DOHH2 (cell line): ENCODE results near the gene LRRC4B.

ENCODE experiments used
- H3F3A ChIP-seq: fragments of 200-600 bp; sonication (generic), shearing (Covaris generic); 2 replicates; pipeline ENCODE4 v1.6.0; 2016; ENCODE audit warnings: antibody characterized with exemption, mild to moderate bottlenecking; ENCODE audit not compliant: control insufficient read depth, insufficient read depth
- H3K27ac ChIP-seq: fragments of 200-600 bp; sonication (generic); 2 replicates; pipeline ENCODE4 v1.5.1; 2014; ENCODE audit warnings: low read depth, mild to moderate bottlenecking, low read length, moderate library complexity
- H3K27me3 ChIP-seq: fragments of 200-600 bp; sonication (generic); 2 replicates; pipeline ENCODE4 v1.6.1; 2014; ENCODE audit warnings: mild to moderate bottlenecking, low read length, mixed read lengths; ENCODE audit not compliant: control insufficient read depth
- H3K36me3 ChIP-seq: fragments of 200-600 bp; sonication (generic); 2 replicates; pipeline ENCODE4 v1.6.1; 2014; ENCODE audit warnings: mild to moderate bottlenecking, low read length, moderate library complexity, mixed read lengths; ENCODE audit not compliant: control insufficient read depth
- H3K4me1 ChIP-seq: fragments of 200-600 bp; sonication (generic); 2 replicates; pipeline ENCODE4 v1.6.1; 2014; ENCODE audit warnings: mild to moderate bottlenecking, low read length, mixed read lengths; ENCODE audit not compliant: control insufficient read depth
- H3K4me2 ChIP-seq: fragments of 200-600 bp; sonication (generic); 2 replicates; pipeline ENCODE4 v1.6.0; 2014; ENCODE audit warnings: mild to moderate bottlenecking, low read length, moderate library complexity
- H3K4me3 ChIP-seq: fragments of 200-600 bp; sonication (generic); 2 replicates; pipeline ENCODE4 v1.5.1; 2014; ENCODE audit warnings: mild to moderate bottlenecking, low read length, mixed read lengths
- H3K79me2 ChIP-seq: fragments of 200-600 bp; sonication (generic); 2 replicates; pipeline ENCODE4 v1.6.1; 2014; ENCODE audit warnings: mild to moderate bottlenecking, low read length, mixed read lengths; ENCODE audit not compliant: control insufficient read depth
- H3K9me2 ChIP-seq: fragments of 200-600 bp; sonication (generic); replicated peaks from 2 replicates; pipeline ENCODE4 v1.6.1; 2014; ENCODE audit warnings: mild to moderate bottlenecking, low read length, mixed read lengths; ENCODE audit not compliant: control insufficient read depth
- H3K9me3 ChIP-seq: fragments of 200-600 bp; sonication (generic); 2 replicates; pipeline ENCODE4 v1.6.1; 2014; ENCODE audit warnings: antibody characterized with exemption, low read length, mixed read lengths; ENCODE audit not compliant: control insufficient read depth, insufficient read depth
- H4K20me1 ChIP-seq: fragments of 200-600 bp; sonication (generic); 2 replicates; pipeline ENCODE4 v1.6.0; 2014; ENCODE audit warnings: low read depth, mild to moderate bottlenecking, antibody characterized with exemption, low read length, moderate library complexity; ENCODE audit not compliant: control insufficient read depth, insufficient read depth
- CTCF ChIP-seq: fragments of 200-600 bp; sonication (generic); IDR thresholded peaks from one replicate; pipeline ENCODE4 v1.5.1; 2014; ENCODE audit warnings: antibody characterized with exemption, mild to moderate bottlenecking, low read depth, low read length; ENCODE audit not compliant: poor library complexity, severe bottlenecking
- EZH2phosphoT487 ChIP-seq: fragments of 200-600 bp; sonication (generic); IDR thresholded peaks from 2 replicates; pipeline ENCODE4 v1.6.1; 2017; ENCODE audit warnings: borderline replicate concordance, mild to moderate bottlenecking, antibody characterized with exemption, low read length, moderate library complexity, mixed read lengths

Gene LRRC4B

GRCh38 chr19:50493171-50493570 lies 75.1 kb downstream of the LRRC4B start:
- H3K4me1 ChIP-seq = peaks cover 20% of the 10 kb centered on the region
- H3K27ac ChIP-seq = no peak overlapping the region
- H3K4me2 ChIP-seq = no peak overlapping the region
- no peak for TF ChIP-seq CTCF
- H3K36me3 ChIP-seq = no peaks in the 10 kb centered on the region
- H4K20me1 ChIP-seq = no peaks in the 10 kb centered on the region
- H3K9me3 ChIP-seq = no peaks in the 10 kb centered on the region
- no peaks in the 10 kb centered on the region for H3K27me3 ChIP-seq
- no peak overlapping the region for H3K4me3 ChIP-seq
- H3K9me2 ChIP-seq = no peaks in the 10 kb centered on the region
- H3K79me2 ChIP-seq = no peaks in the 10 kb centered on the region
- peaks cover 11% of the 10 kb centered on the region for H3F3A ChIP-seq

GRCh38 chr19:50492303-50493052 lies 75.8 kb downstream of the LRRC4B start:
- TF ChIP-seq EZH2phosphoT487 = no peak
- TF ChIP-seq CTCF = no peak

GRCh38 chr19:50490991-50491472 lies 77.2 kb downstream of the LRRC4B start:
- Histone ChIP-seq H3K4me1 (peaks cover 31% of the 10 kb centered on the region), H3K36me3 (no peaks in the 10 kb centered on the region), H3K9me3 (peaks cover 8% of the 10 kb centered on the region; the same call in 1 of the 2 replicates), H3K27me3 (no peaks in the 10 kb centered on the region), H3K4me3 (no peak overlapping the region), H3K27ac (no peak overlapping the region), H3K4me2 (no peak overlapping the region), H3F3A (peaks cover 11% of the 10 kb centered on the region), H3K9me2 (no peaks in the 10 kb centered on the region), H3K79me2 (no peaks in the 10 kb centered on the region), H4K20me1 (no peaks in the 10 kb centered on the region)
- no peak for TF ChIP-seq EZH2phosphoT487

More at GRCh38 chr19:50492303-50493052, 75.8 kb downstream of the LRRC4B start:
- Histone ChIP-seq H3K36me3 (no peaks in the 10 kb centered on the region), H3F3A (peaks cover 11% of the 10 kb centered on the region), H3K79me2 (no peaks in the 10 kb centered on the region), H3K27ac (peak overlapping the region; percentile 24; the same call in 1 of the 2 replicates), H3K4me1 (peaks cover 26% of the 10 kb centered on the region), H3K27me3 (no peaks in the 10 kb centered on the region), H4K20me1 (no peaks in the 10 kb centered on the region), H3K9me3 (no peaks in the 10 kb centered on the region), H3K4me2 (peak overlapping the region; percentile 42), H3K4me3 (no peak overlapping the region), H3K9me2 (no peaks in the 10 kb centered on the region)

- no peak overlapping the region for H3K4me2 ChIP-seq
- no peaks in the 10 kb centered on the region for H3K9me2 ChIP-seq
- no peaks in the 10 kb centered on the region for H3K79me2 ChIP-seq
- peaks cover 11% of the 10 kb centered on the region for H3F3A ChIP-seq
- no peaks in the 10 kb centered on the region; the same call in 1 of the 2 replicates for H3K36me3 ChIP-seq
- no peak overlapping the region for H3K4me3 ChIP-seq
- H3K27ac ChIP-seq = no peak overlapping the region
- H3K27me3 ChIP-seq = no peaks in the 10 kb centered on the region
- no peaks in the 10 kb centered on the region for H4K20me1 ChIP-seq
- H3K4me1 ChIP-seq = peaks cover 31% of the 10 kb centered on the region
- TF ChIP-seq EZH2phosphoT487 (no peak), CTCF (no peak)
- H3K9me3 ChIP-seq = peaks cover 8% of the 10 kb centered on the region; the same call in 1 of the 2 replicates
Observed at GRCh38 chr19:50490411-50490811, 77.8 kb downstream of the LRRC4B start.
